Activated CD4-positive, alpha-beta T cell treated with anti-CD3 and anti-CD28 coated beads, Interleukin-2, amount 10 ng/mL, durations not matched to agents 7 days and 5 days (primary cell): Measurements from ENCODE around the gene BTN1A1. TPM values are rescaled to one million over a fixed set of nuclear protein-coding genes. Genes with fewer than 3 reads are reported as not detected.
"Not testable (repeated sequence)": the region's sequence is repeated elsewhere in the genome, so short reads cannot be mapped to it uniquely, and the experiment has no call there.

Source experiments
- CTCF ChIA-PET: fragments of 350-600 bp; sonication (Branson Sonifier 250); formaldehyde crosslinking; loops from one replicate; lab custom pipeline; 2021; ENCODE audit warnings: antibody characterized with exemption; lab: Charles Lee
- POLR2A ChIA-PET: fragments of 350-600 bp; sonication (Branson Sonifier 250); formaldehyde crosslinking; loops from one replicate; lab custom pipeline; 2021; ENCODE audit warnings: antibody characterized with exemption; lab: Charles Lee
- DNase-seq: peaks from one replicate; pipeline ENCODE4 v3.0.0-alpha.2; 2020
- H3K27ac Mint-ChIP-seq: one replicate; pipeline ENCODE4 v1.8.0; 2021; ENCODE audit warnings: mild to moderate bottlenecking, moderate library complexity, mixed read lengths
- H3K27me3 Mint-ChIP-seq: one replicate; pipeline ENCODE4 v1.8.0; 2021; ENCODE audit warnings: mixed read lengths
- H3K36me3 Mint-ChIP-seq: one replicate; pipeline ENCODE4 v1.8.0; 2021; ENCODE audit warnings: low read depth, mixed read lengths
- H3K4me1 Mint-ChIP-seq: one replicate; pipeline ENCODE4 v1.8.0; 2021; ENCODE audit warnings: mixed read lengths
- H3K4me3 Mint-ChIP-seq: one replicate; pipeline ENCODE4 v1.8.0; 2021; ENCODE audit warnings: mild to moderate bottlenecking, moderate library complexity, mixed read lengths
- H3K9me3 Mint-ChIP-seq: one replicate; pipeline ENCODE4 v1.8.0; 2021; ENCODE audit warnings: mixed read lengths
- total RNA-seq, 2 experiments: library from RNA; stranded (reverse); gene quantifications; one replicate each; pipeline ENCODE4 v1.2.3, GENCODE V29; 2021

Gene BTN1A1
- total RNA-seq, 2 experiments from 2014 or later = not detected

- H3K4me3 Mint-ChIP-seq = peak overlapping the region; percentile 76
- CTCF ChIA-PET = interaction anchor here (1.0 to 1.5 kb wide), 4 partner anchors 12 to 193 kb away, joined by 3 to 4 read pairs (median 4); partner anchors contain the start of gene HMGN4
- H3K27me3 Mint-ChIP-seq = peaks cover 5% of the 10 kb centered on the region
- peak; percentile 46 for DNase-seq
- H3K36me3 Mint-ChIP-seq = no peaks in the 10 kb centered on the region
- peak overlapping the region; percentile 84 for H3K27ac Mint-ChIP-seq
- POLR2A ChIA-PET = no interaction called here
- H3K9me3 Mint-ChIP-seq = no peaks in the 10 kb centered on the region
- peaks cover 30% of the 10 kb centered on the region for H3K4me1 Mint-ChIP-seq
Measured at GRCh38 chr6:26521600-26522391, 21.7 kb downstream of the BTN1A1 start.

GRCh38 chr6:26522486-26523228 is 22.6 kb downstream of the BTN1A1 start:
- H3K27ac Mint-ChIP-seq = peak overlapping the region; percentile 76
- not testable (repeated sequence) for DNase-seq, H3K36me3 Mint-ChIP-seq

GRCh38 chr6:26524314-26524713 is 24.2 kb downstream of the BTN1A1 start:
- peaks cover 30% of the 10 kb centered on the region for H3K4me1 Mint-ChIP-seq
- H3K27ac Mint-ChIP-seq, H3K27me3 Mint-ChIP-seq, H3K9me3 Mint-ChIP-seq, H3K36me3 Mint-ChIP-seq, H3K4me3 Mint-ChIP-seq, DNase-seq, POLR2A ChIA-PET: not testable (repeated sequence)
- CTCF ChIA-PET = interaction anchor here (0.9 kb wide), 1 partner anchor 11 kb away, joined by 3 read pairs; no protein-coding TSS in a partner anchor

More at GRCh38 chr6:26522486-26523228, 22.6 kb downstream of the BTN1A1 start:
- H3K9me3 Mint-ChIP-seq, POLR2A ChIA-PET, H3K27me3 Mint-ChIP-seq: not testable (repeated sequence)
- Mint-ChIP-seq H3K4me3 (peak overlapping the region; percentile 56), H3K4me1 (peaks cover 30% of the 10 kb centered on the region)
- CTCF ChIA-PET = interaction anchor here (0.6 to 1.3 kb wide), 4 partner anchors 11 to 72 kb away, joined by 3 to 5 read pairs (median 4); partner anchors contain the start of gene HMGN4

- DNase-seq = no peak
- POLR2A ChIA-PET = no interaction called here
- H3K27ac Mint-ChIP-seq = no peak overlapping the region
Measured at GRCh38 chr6:26524722-26525370, 24.7 kb downstream of the BTN1A1 start.

GRCh38 chr6:26525838-26526237 is 25.7 kb downstream of the BTN1A1 start:
- Mint-ChIP-seq H3K27ac (no peak overlapping the region), H3K4me3 (no peak overlapping the region), H3K27me3 (peaks cover 5% of the 10 kb centered on the region), H3K9me3 (no peaks in the 10 kb centered on the region), H3K4me1 (peaks cover 23% of the 10 kb centered on the region), H3K36me3 (no peaks in the 10 kb centered on the region)
- DNase-seq = no peak
- ChIA-PET CTCF (interaction anchor here (1.3 kb wide), 2 partner anchors 25 to 45 kb away, joined by 3 read pairs; no protein-coding TSS in a partner anchor), POLR2A (no interaction called here)

More at GRCh38 chr6:26524722-26525370, 24.7 kb downstream of the BTN1A1 start:
- Mint-ChIP-seq H3K27me3 (peaks cover 5% of the 10 kb centered on the region), H3K9me3 (no peaks in the 10 kb centered on the region), H3K4me1 (peaks cover 29% of the 10 kb centered on the region), H3K4me3 (no peak overlapping the region), H3K36me3 (no peaks in the 10 kb centered on the region)
- CTCF ChIA-PET = interaction anchor here (0.9 to 1.3 kb wide), 3 partner anchors 11 to 44 kb away, joined by 3 read pairs; no protein-coding TSS in a partner anchor

GRCh38 chr6:26526928-26527327 is 26.8 kb downstream of the BTN1A1 start:
- Mint-ChIP-seq H3K27me3 (peaks cover 3% of the 10 kb centered on the region), H3K9me3 (no peaks in the 10 kb centered on the region), H3K36me3 (no peaks in the 10 kb centered on the region), H3K4me3 (no peak overlapping the region), H3K27ac (no peak overlapping the region), H3K4me1 (peaks cover 23% of the 10 kb centered on the region)
- CTCF ChIA-PET = interaction anchor here (0.6 to 1.3 kb wide), 2 partner anchors 26 to 45 kb away, joined by 3 to 4 read pairs; no protein-coding TSS in a partner anchor
- POLR2A ChIA-PET = no interaction called here
- no peak for DNase-seq

- peaks cover 5% of the 10 kb centered on the region for H3K27me3 Mint-ChIP-seq
- H3K36me3 Mint-ChIP-seq = no peaks in the 10 kb centered on the region
- no peaks in the 10 kb centered on the region for H3K9me3 Mint-ChIP-seq
- CTCF ChIA-PET = interaction anchor here (1.1 kb wide), 2 partner anchors 65 to 189 kb away, joined by 5 to 6 read pairs; no protein-coding TSS in a partner anchor
- H3K4me1 Mint-ChIP-seq = peaks cover 35% of the 10 kb centered on the region
- no peak for DNase-seq
- H3K4me3 Mint-ChIP-seq = no peak overlapping the region
- no peak overlapping the region for H3K27ac Mint-ChIP-seq
- POLR2A ChIA-PET = interaction anchor here (0.6 kb wide), 1 partner anchor 55 kb away, joined by 4 read pairs; no protein-coding TSS in a partner anchor
Measured at GRCh38 chr6:26530203-26530602, 30.1 kb downstream of the BTN1A1 start.

- ChIA-PET POLR2A (interaction anchor here (0.6 kb wide), 1 partner anchor 16 kb away, joined by 3 read pairs; no protein-coding TSS in a partner anchor), CTCF (interaction anchor here (1.7 to 2.5 kb wide), 2 partner anchors 12 to 190 kb away, joined by 3 to 8 read pairs; no protein-coding TSS in a partner anchor)
- H3K4me1 Mint-ChIP-seq = peaks cover 44% of the 10 kb centered on the region
- no peaks in the 10 kb centered on the region for H3K9me3 Mint-ChIP-seq
- DNase-seq = no peak
- H3K4me3 Mint-ChIP-seq = no peak overlapping the region
- H3K36me3 Mint-ChIP-seq = no peaks in the 10 kb centered on the region
- peak overlapping the region; percentile 90 for H3K27ac Mint-ChIP-seq
- H3K27me3 Mint-ChIP-seq = peaks cover 2% of the 10 kb centered on the region
Measured at GRCh38 chr6:26531897-26532296, 31.8 kb downstream of the BTN1A1 start.

GRCh38 chr6:26532699-26533531 is 32.8 kb downstream of the BTN1A1 start:
- DNase-seq = peak; percentile 91
- H3K9me3 Mint-ChIP-seq = no peaks in the 10 kb centered on the region
- no peaks in the 10 kb centered on the region for H3K36me3 Mint-ChIP-seq
- H3K4me3 Mint-ChIP-seq = peak overlapping the region; percentile 90
- H3K27ac Mint-ChIP-seq = peak overlapping the region; percentile 90
- ChIA-PET CTCF (interaction anchor here (0.8 to 2.5 kb wide), 11 partner anchors 10 to 211 kb away, joined by 3 to 8 read pairs (median 3); no protein-coding TSS in a partner anchor), POLR2A (no interaction called here)
- peaks cover 47% of the 10 kb centered on the region for H3K4me1 Mint-ChIP-seq
- peaks cover 2% of the 10 kb centered on the region for H3K27me3 Mint-ChIP-seq

- Mint-ChIP-seq H3K4me3 (peak overlapping the region; percentile 90), H3K27ac (peak overlapping the region; percentile 90), H3K4me1 (peaks cover 47% of the 10 kb centered on the region), H3K27me3 (peaks cover 2% of the 10 kb centered on the region), H3K36me3 (no peaks in the 10 kb centered on the region), H3K9me3 (no peaks in the 10 kb centered on the region)
- no peak for DNase-seq
- CTCF ChIA-PET = interaction anchor here (0.8 to 2.5 kb wide), 11 partner anchors 11 to 212 kb away, joined by 3 to 8 read pairs (median 3); no protein-coding TSS in a partner anchor
- POLR2A ChIA-PET = interaction anchor here (0.6 kb wide), 1 partner anchor 260 kb away, joined by 7 read pairs; no protein-coding TSS in a partner anchor
Measured at GRCh38 chr6:26533532-26533931, 33.4 kb downstream of the BTN1A1 start.
